Measurements from ENCODE around the gene NNAT.
"Not testable (repeated sequence)": the region's sequence is repeated elsewhere in the genome, so short reads cannot be mapped to it uniquely, and the experiment has no call there.

The NNAT gene

GRCh38 chr20:37540838-37541237, 19.8 kb downstream of the NNAT start:
- not testable (repeated sequence) for H3K14ac ChIP-seq (ENCODE audit: low read length); H3K79me2 ChIP-seq (ENCODE audit: control insufficient read depth, insufficient read depth, low read length, poor library complexity); H3K27ac ChIP-seq (ENCODE audit: low read depth, low read length); H3K4me3 ChIP-seq (ENCODE audit: low read depth, low read length); H3K27me3 ChIP-seq (ENCODE audit: insufficient read depth, low read length); H2AFZ ChIP-seq (ENCODE audit: insufficient read depth, low read length, poor library complexity); H2BK12ac ChIP-seq (ENCODE audit: low read length); H3K4ac ChIP-seq (ENCODE audit: low read depth, low read length); H3K79me1 ChIP-seq (ENCODE audit: low read length); H3K4me1 ChIP-seq (ENCODE audit: control insufficient read depth in 1 of 2, insufficient read depth in 2 of 2, low read length in 2 of 2); H4K8ac ChIP-seq (ENCODE audit: low read depth, low read length); H3K4me2 ChIP-seq (ENCODE audit: low read length); H3K9me3 ChIP-seq (ENCODE audit: insufficient read depth, low read depth, low read length); H2BK5ac ChIP-seq (ENCODE audit: low read depth, low read length, poor library complexity); H2AK5ac ChIP-seq (ENCODE audit: low read length); H3K9ac ChIP-seq (ENCODE audit: low read length); DNase-seq; H2BK120ac ChIP-seq (ENCODE audit: insufficient read depth, low read length, poor library complexity); H3K23ac ChIP-seq (ENCODE audit: low read length); H4K12ac ChIP-seq (ENCODE audit: low read depth, low read length); H3K36me3 ChIP-seq (ENCODE audit: control insufficient read depth in 1 of 2, insufficient read depth in 2 of 2, low read length in 2 of 2); H3K18ac ChIP-seq (ENCODE audit: low read length)
- peak overlapping the region; percentile 53 for H4K91ac ChIP-seq (ENCODE audit: low read depth, low read length)
- no CpG with 5 or more reads among the region's 1 CpG for WGBS (ENCODE audit: extremely low coverage, insufficient coverage, insufficient read length)

- Histone ChIP-seq H3K23ac (ENCODE audit: low read length) (no peak overlapping the region), H3K4me3 (ENCODE audit: low read depth, low read length) (no peak overlapping the region), H2BK5ac (ENCODE audit: low read depth, low read length, poor library complexity) (peak overlapping the region; percentile 57), H2AK5ac (ENCODE audit: low read length) (peak overlapping the region; percentile 59), H2AFZ (ENCODE audit: insufficient read depth, low read length, poor library complexity) (no peak overlapping the region), H3K4me2 (ENCODE audit: low read length) (no peak overlapping the region), H3K27ac (ENCODE audit: low read depth, low read length) (no peak overlapping the region), H2BK12ac (ENCODE audit: low read length) (peak overlapping the region; percentile 93), H4K91ac (ENCODE audit: low read depth, low read length) (peak overlapping the region; percentile 85), H3K9ac (ENCODE audit: low read length) (no peak overlapping the region), H2BK120ac (ENCODE audit: insufficient read depth, low read length, poor library complexity) (peak overlapping the region; percentile 46), H3K4me1 (ENCODE audit: control insufficient read depth in 1 of 2, insufficient read depth in 2 of 2, low read length in 2 of 2) (peaks cover 8 to 12% of the 10 kb centered on the region in 2 experiments), H3K18ac (ENCODE audit: low read length) (no peak overlapping the region), H3K4ac (ENCODE audit: low read depth, low read length) (no peak overlapping the region), H3K27me3 (ENCODE audit: insufficient read depth, low read length) (no peaks in the 10 kb centered on the region), H3K79me2 (ENCODE audit: control insufficient read depth, insufficient read depth, low read length, poor library complexity) (peaks cover 3% of the 10 kb centered on the region), H3K36me3 (ENCODE audit: control insufficient read depth in 1 of 2, insufficient read depth in 2 of 2, low read length in 2 of 2) (no peaks in the 10 kb centered on the region), H4K8ac (ENCODE audit: low read depth, low read length) (no peak overlapping the region), H3K14ac (ENCODE audit: low read length) (no peak overlapping the region), H3K9me3 (ENCODE audit: insufficient read depth, low read depth, low read length) (peaks cover 3% of the 10 kb centered on the region), H3K79me1 (ENCODE audit: low read length) (peaks cover 4% of the 10 kb centered on the region), H4K12ac (ENCODE audit: low read depth, low read length) (no peak overlapping the region)
- no CpG with 5 or more reads among the region's 5 CpGs for WGBS (ENCODE audit: extremely low coverage, insufficient coverage, insufficient read length)
- DNase-seq = no peak
Observed at GRCh38 chr20:37541326-37541725, 20.3 kb downstream of the NNAT start.

- WGBS (ENCODE audit: extremely low coverage, insufficient coverage, insufficient read length) = no CpG with 5 or more reads among the region's 6 CpGs
- no peak overlapping the region for H3K9ac ChIP-seq (ENCODE audit: low read length)
Observed at GRCh38 chr20:37542281-37542680, 21.2 kb downstream of the NNAT start.

GRCh38 chr20:37543828-37544227, 22.8 kb downstream of the NNAT start:
- peak; percentile 66 to 90 for DNase-seq
- Histone ChIP-seq H4K91ac (ENCODE audit: low read depth, low read length) (peak overlapping the region; percentile 85), H3K14ac (ENCODE audit: low read length) (peak overlapping the region; percentile 73), H3K23ac (ENCODE audit: low read length) (no peak overlapping the region), H3K79me2 (ENCODE audit: control insufficient read depth, insufficient read depth, low read length, poor library complexity) (peaks cover 3% of the 10 kb centered on the region), H3K79me1 (ENCODE audit: low read length) (peaks cover 4% of the 10 kb centered on the region), H3K4me3 (ENCODE audit: low read depth, low read length) (no peak overlapping the region), H3K18ac (ENCODE audit: low read length) (peak overlapping the region; percentile 42), H2BK12ac (ENCODE audit: low read length) (peak overlapping the region; percentile 93), H2BK5ac (ENCODE audit: low read depth, low read length, poor library complexity) (peak overlapping the region; percentile 16), H4K12ac (ENCODE audit: low read depth, low read length) (no peak overlapping the region), H3K9me3 (ENCODE audit: insufficient read depth, low read depth, low read length) (peaks cover 3% of the 10 kb centered on the region), H3K4me1 (ENCODE audit: control insufficient read depth in 1 of 2, insufficient read depth in 2 of 2, low read length in 2 of 2) (peaks cover 8 to 12% of the 10 kb centered on the region in 2 experiments), H3K9ac (ENCODE audit: low read length) (no peak overlapping the region), H2AFZ (ENCODE audit: insufficient read depth, low read length, poor library complexity) (no peak overlapping the region), H3K27ac (ENCODE audit: low read depth, low read length) (no peak overlapping the region), H2AK5ac (ENCODE audit: low read length) (peak overlapping the region; percentile 78), H4K8ac (ENCODE audit: low read depth, low read length) (peak overlapping the region; percentile 62), H3K27me3 (ENCODE audit: insufficient read depth, low read length) (no peaks in the 10 kb centered on the region), H2BK120ac (ENCODE audit: insufficient read depth, low read length, poor library complexity) (peak overlapping the region; percentile 77), H3K4me2 (ENCODE audit: low read length) (no peak overlapping the region), H3K36me3 (ENCODE audit: control insufficient read depth in 1 of 2, insufficient read depth in 2 of 2, low read length in 2 of 2) (no peaks in the 10 kb centered on the region), H3K4ac (ENCODE audit: low read depth, low read length) (peak overlapping the region; percentile 30)
- no CpG with 5 or more reads among the region's 3 CpGs for WGBS (ENCODE audit: extremely low coverage, insufficient coverage, insufficient read length)

More at GRCh38 chr20:37542281-37542680, 21.2 kb downstream of the NNAT start:
- Histone ChIP-seq H3K18ac (ENCODE audit: low read length) (peak overlapping the region; percentile 46), H2AFZ (ENCODE audit: insufficient read depth, low read length, poor library complexity) (no peak overlapping the region), H3K27ac (ENCODE audit: low read depth, low read length) (no peak overlapping the region), H3K27me3 (ENCODE audit: insufficient read depth, low read length) (no peaks in the 10 kb centered on the region), H3K4me2 (ENCODE audit: low read length) (no peak overlapping the region), H4K8ac (ENCODE audit: low read depth, low read length) (no peak overlapping the region), H2BK120ac (ENCODE audit: insufficient read depth, low read length, poor library complexity) (no peak overlapping the region), H3K4me1 (ENCODE audit: control insufficient read depth in 1 of 2, insufficient read depth in 2 of 2, low read length in 2 of 2) (peaks cover 8 to 12% of the 10 kb centered on the region in 2 experiments), H2AK5ac (ENCODE audit: low read length) (no peak overlapping the region), H4K12ac (ENCODE audit: low read depth, low read length) (no peak overlapping the region), H3K9me3 (ENCODE audit: insufficient read depth, low read depth, low read length) (peaks cover 3% of the 10 kb centered on the region), H2BK5ac (ENCODE audit: low read depth, low read length, poor library complexity) (no peak overlapping the region), H3K4me3 (ENCODE audit: low read depth, low read length) (no peak overlapping the region), H3K4ac (ENCODE audit: low read depth, low read length) (no peak overlapping the region), H3K36me3 (ENCODE audit: control insufficient read depth in 1 of 2, insufficient read depth in 2 of 2, low read length in 2 of 2) (no peaks in the 10 kb centered on the region), H2BK12ac (ENCODE audit: low read length) (peak overlapping the region; percentile 15), H3K23ac (ENCODE audit: low read length) (no peak overlapping the region), H3K79me2 (ENCODE audit: control insufficient read depth, insufficient read depth, low read length, poor library complexity) (peaks cover 3% of the 10 kb centered on the region), H3K14ac (ENCODE audit: low read length) (no peak overlapping the region), H3K79me1 (ENCODE audit: low read length) (peaks cover 4% of the 10 kb centered on the region), H4K91ac (ENCODE audit: low read depth, low read length) (peak overlapping the region; percentile 48)
- DNase-seq = peak; percentile 75 to 90

Data from trophoblast cell (in vitro differentiated cells and primary cell).